ENCODE measurements around the gene POTEH.
"Not testable (repeated sequence)": the region's sequence is repeated elsewhere in the genome, so short reads cannot be mapped to it uniquely, and the experiment has no call there.

The POTEH gene

GRCh38 chr22:15689012-15689748, 646 bp upstream of the POTEH start:
- H4K20me1 ChIP-seq (ENCODE audit: low read depth, low read length); H3K79me2 ChIP-seq (ENCODE audit: insufficient read depth, low read length); H3K9ac ChIP-seq (ENCODE audit: low read length); H2AFZ ChIP-seq (ENCODE audit: low read depth, low read length, severe bottlenecking); H3F3A ChIP-seq (ENCODE audit: insufficient read depth); H3K36me3 ChIP-seq (ENCODE audit: low read length); H3K4me3 ChIP-seq (ENCODE audit: insufficient read depth, low read length, poor library complexity, severe bottlenecking); H3K9me3 ChIP-seq (ENCODE audit: insufficient read depth, low read length); H3K9me2 ChIP-seq (replicated peaks; ENCODE audit: insufficient read depth, low read length); H3K4me2 ChIP-seq (ENCODE audit: low read depth, low read length, poor library complexity, severe bottlenecking); H3K27ac ChIP-seq (ENCODE audit: low read depth, low read length); H3K27me3 ChIP-seq (ENCODE audit: low read length): not testable (repeated sequence)

GRCh38 chr22:15713600-15713999, 23.8 kb downstream of the POTEH start:
- H3K36me3 ChIP-seq (ENCODE audit: low read length); H3K27ac ChIP-seq (ENCODE audit: low read depth, low read length); H3K9ac ChIP-seq (ENCODE audit: low read length); H3K27me3 ChIP-seq (ENCODE audit: low read length); H3K9me3 ChIP-seq (ENCODE audit: insufficient read depth, low read length); H3K4me2 ChIP-seq (ENCODE audit: low read depth, low read length, poor library complexity, severe bottlenecking); H3F3A ChIP-seq (ENCODE audit: insufficient read depth); H2AFZ ChIP-seq (ENCODE audit: low read depth, low read length, severe bottlenecking); H3K79me2 ChIP-seq (ENCODE audit: insufficient read depth, low read length); H4K20me1 ChIP-seq (ENCODE audit: low read depth, low read length); H3K4me3 ChIP-seq (ENCODE audit: insufficient read depth, low read length, poor library complexity, severe bottlenecking); H3K9me2 ChIP-seq (replicated peaks; ENCODE audit: insufficient read depth, low read length): not testable (repeated sequence)

GRCh38 chr22:15714125-15714524, 24.3 kb downstream of the POTEH start:
- H3K4me2 ChIP-seq (ENCODE audit: low read depth, low read length, poor library complexity, severe bottlenecking); H3K79me2 ChIP-seq (ENCODE audit: insufficient read depth, low read length); H3K27me3 ChIP-seq (ENCODE audit: low read length); H3F3A ChIP-seq (ENCODE audit: insufficient read depth); H3K27ac ChIP-seq (ENCODE audit: low read depth, low read length); H3K36me3 ChIP-seq (ENCODE audit: low read length); H3K4me3 ChIP-seq (ENCODE audit: insufficient read depth, low read length, poor library complexity, severe bottlenecking); H3K9me2 ChIP-seq (replicated peaks; ENCODE audit: insufficient read depth, low read length); H3K9me3 ChIP-seq (ENCODE audit: insufficient read depth, low read length); H2AFZ ChIP-seq (ENCODE audit: low read depth, low read length, severe bottlenecking); H3K9ac ChIP-seq (ENCODE audit: low read length); H4K20me1 ChIP-seq (ENCODE audit: low read depth, low read length): not testable (repeated sequence)

GRCh38 chr22:15721884-15722283, 32.1 kb downstream of the POTEH start:
- H3K27me3 ChIP-seq (ENCODE audit: low read length); H3K36me3 ChIP-seq (ENCODE audit: low read length); H3K4me2 ChIP-seq (ENCODE audit: low read depth, low read length, poor library complexity, severe bottlenecking); H2AFZ ChIP-seq (ENCODE audit: low read depth, low read length, severe bottlenecking); H3K79me2 ChIP-seq (ENCODE audit: insufficient read depth, low read length); H3K9me2 ChIP-seq (replicated peaks; ENCODE audit: insufficient read depth, low read length); H3K9ac ChIP-seq (ENCODE audit: low read length); H3K4me3 ChIP-seq (ENCODE audit: insufficient read depth, low read length, poor library complexity, severe bottlenecking); H3K9me3 ChIP-seq (ENCODE audit: insufficient read depth, low read length); H3K27ac ChIP-seq (ENCODE audit: low read depth, low read length); H3F3A ChIP-seq (ENCODE audit: insufficient read depth); H4K20me1 ChIP-seq (ENCODE audit: low read depth, low read length): not testable (repeated sequence)

GRCh38 chr22:15729209-15729917, 39.5 kb downstream of the POTEH start:
- not testable (repeated sequence) for H3K9ac ChIP-seq (ENCODE audit: low read length)

GRCh38 chr22:15731023-15731422, 41.2 kb downstream of the POTEH start:
- not testable (repeated sequence) for H3K9me3 ChIP-seq (ENCODE audit: insufficient read depth, low read length); H2AFZ ChIP-seq (ENCODE audit: low read depth, low read length, severe bottlenecking); H3K36me3 ChIP-seq (ENCODE audit: low read length); H3K27ac ChIP-seq (ENCODE audit: low read depth, low read length); H3K4me3 ChIP-seq (ENCODE audit: insufficient read depth, low read length, poor library complexity, severe bottlenecking); H4K20me1 ChIP-seq (ENCODE audit: low read depth, low read length); H3F3A ChIP-seq (ENCODE audit: insufficient read depth); H3K27me3 ChIP-seq (ENCODE audit: low read length); H3K4me2 ChIP-seq (ENCODE audit: low read depth, low read length, poor library complexity, severe bottlenecking); H3K9me2 ChIP-seq (replicated peaks; ENCODE audit: insufficient read depth, low read length); H3K79me2 ChIP-seq (ENCODE audit: insufficient read depth, low read length); H3K9ac ChIP-seq (ENCODE audit: low read length)

More at GRCh38 chr22:15729209-15729917, 39.5 kb downstream of the POTEH start:
- not testable (repeated sequence) for H3K4me2 ChIP-seq (ENCODE audit: low read depth, low read length, poor library complexity, severe bottlenecking); H3K4me3 ChIP-seq (ENCODE audit: insufficient read depth, low read length, poor library complexity, severe bottlenecking); H3K27me3 ChIP-seq (ENCODE audit: low read length); H3K9me2 ChIP-seq (replicated peaks; ENCODE audit: insufficient read depth, low read length); H2AFZ ChIP-seq (ENCODE audit: low read depth, low read length, severe bottlenecking); H3K79me2 ChIP-seq (ENCODE audit: insufficient read depth, low read length); H3K36me3 ChIP-seq (ENCODE audit: low read length); H3K9me3 ChIP-seq (ENCODE audit: insufficient read depth, low read length); H4K20me1 ChIP-seq (ENCODE audit: low read depth, low read length); H3F3A ChIP-seq (ENCODE audit: insufficient read depth); H3K27ac ChIP-seq (ENCODE audit: low read depth, low read length)

DNA sequence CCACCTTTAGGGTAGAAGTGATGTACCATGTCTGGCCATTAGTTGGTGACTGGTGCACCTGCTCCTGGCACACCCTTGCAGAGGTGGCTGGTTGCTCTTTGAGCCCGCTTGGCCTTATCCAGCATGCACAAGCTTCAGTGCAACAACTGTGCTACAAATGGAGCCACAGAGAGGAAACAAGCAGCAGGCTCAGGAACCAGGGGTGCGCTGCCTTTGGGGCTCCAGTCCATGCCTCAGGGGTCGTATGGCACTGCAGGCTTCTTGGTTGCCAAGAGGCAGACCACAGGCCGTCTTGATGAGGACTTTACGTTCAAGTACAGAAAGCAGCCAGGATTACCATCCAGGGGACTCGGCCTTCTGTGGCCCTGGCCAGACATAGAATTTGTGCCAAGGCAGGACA, 44.6 kb downstream of the POTEH start:
- not testable (repeated sequence) for H3K4me2 ChIP-seq (ENCODE audit: low read depth, low read length, poor library complexity, severe bottlenecking); H4K20me1 ChIP-seq (ENCODE audit: low read depth, low read length); H3K27me3 ChIP-seq (ENCODE audit: low read length); H3K9me2 ChIP-seq (replicated peaks; ENCODE audit: insufficient read depth, low read length); H3K4me3 ChIP-seq (ENCODE audit: insufficient read depth, low read length, poor library complexity, severe bottlenecking); H3K79me2 ChIP-seq (ENCODE audit: insufficient read depth, low read length); H3K36me3 ChIP-seq (ENCODE audit: low read length); H3K9me3 ChIP-seq (ENCODE audit: insufficient read depth, low read length); H2AFZ ChIP-seq (ENCODE audit: low read depth, low read length, severe bottlenecking); H3F3A ChIP-seq (ENCODE audit: insufficient read depth); H3K9ac ChIP-seq (ENCODE audit: low read length); H3K27ac ChIP-seq (ENCODE audit: low read depth, low read length)

GRCh38 chr22:15738157-15738908, 48.5 kb downstream of the POTEH start:
- H2AFZ ChIP-seq (ENCODE audit: low read depth, low read length, severe bottlenecking), result not testable (repeated sequence)

More at GRCh38 chr22:15738157-15738908, 48.5 kb downstream of the POTEH start:
- H3K27ac ChIP-seq (ENCODE audit: low read depth, low read length); H3K9me3 ChIP-seq (ENCODE audit: insufficient read depth, low read length); H3F3A ChIP-seq (ENCODE audit: insufficient read depth); H4K20me1 ChIP-seq (ENCODE audit: low read depth, low read length); H3K27me3 ChIP-seq (ENCODE audit: low read length); H3K36me3 ChIP-seq (ENCODE audit: low read length); H3K4me2 ChIP-seq (ENCODE audit: low read depth, low read length, poor library complexity, severe bottlenecking); H3K79me2 ChIP-seq (ENCODE audit: insufficient read depth, low read length); H3K9ac ChIP-seq (ENCODE audit: low read length); H3K4me3 ChIP-seq (ENCODE audit: insufficient read depth, low read length, poor library complexity, severe bottlenecking); H3K9me2 ChIP-seq (replicated peaks; ENCODE audit: insufficient read depth, low read length): not testable (repeated sequence)
